GM19239 (cell line): ENCODE results near the gene PREX1.
"Not testable (repeated sequence)": the region's sequence is repeated elsewhere in the genome, so short reads cannot be mapped to it uniquely, and the experiment has no call there.

Experiments
- DNase-seq: peaks from one replicate; pipeline ENCODE4 v3.0.0; 2011; ENCODE audit warnings: low spot score; ENCODE audit not compliant: insufficient read length
- FAIRE-seq: peaks from 2 replicates; lab custom pipeline; 2011; peaks lifted over from hg19 to GRCh38; lab: Jason Lieb, UNC

Gene PREX1

DNA sequence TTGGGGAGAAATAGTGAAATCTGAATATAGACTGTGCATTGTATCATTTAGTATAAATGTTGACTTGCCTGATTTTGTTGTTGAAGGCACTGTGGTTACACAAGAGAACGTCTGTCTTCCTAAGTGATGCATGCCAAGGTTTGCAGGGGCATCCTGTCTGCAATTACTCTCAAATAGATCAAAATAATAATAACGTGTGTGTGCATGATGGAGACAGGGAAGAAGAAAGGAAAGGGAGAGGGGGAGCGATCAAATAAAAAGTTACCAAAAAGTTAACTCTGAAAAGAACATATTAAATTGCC is 14.4 kb downstream of the PREX1 start:
- FAIRE-seq (no peak), DNase-seq (no peak)

DNA sequence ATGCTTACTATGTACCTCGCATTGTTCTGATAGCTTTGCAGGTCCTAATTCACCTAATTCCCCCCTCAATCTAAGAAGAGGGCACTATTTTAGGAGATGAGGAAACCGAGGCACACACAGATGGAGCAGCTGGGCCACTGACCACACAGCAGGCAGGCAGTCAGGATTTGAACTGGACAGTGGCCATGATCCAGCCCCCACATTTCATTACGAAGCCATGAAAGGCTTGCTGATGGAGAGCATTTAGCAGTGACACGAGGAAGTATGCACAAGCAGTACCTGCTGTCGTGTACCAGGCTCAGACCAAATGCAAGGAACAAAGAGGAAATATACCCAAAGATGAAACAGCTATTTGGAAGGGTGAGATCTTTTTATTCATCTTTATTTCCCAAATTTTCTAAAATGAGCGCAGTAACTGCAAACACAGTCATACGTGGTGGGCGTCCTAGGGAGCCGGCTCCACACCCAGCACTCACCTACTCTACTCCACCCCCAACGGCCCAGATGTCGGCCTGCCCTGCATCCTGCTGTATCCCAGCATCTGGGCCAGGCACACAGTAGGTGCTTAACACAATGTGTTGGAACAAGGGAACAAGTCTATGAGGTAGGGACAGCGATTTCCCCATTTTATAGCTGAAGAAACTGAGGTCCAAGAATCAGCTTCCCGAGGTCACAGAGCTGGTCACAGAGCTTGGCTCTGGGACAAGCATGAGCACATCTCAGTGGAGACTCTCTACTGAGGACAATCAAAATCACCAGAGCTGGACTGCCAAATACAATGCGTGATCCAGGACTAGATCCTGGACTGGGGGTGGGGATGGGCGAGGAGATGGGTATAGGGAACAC is 15.0 kb downstream of the PREX1 start:
- DNase-seq, result no peak
- FAIRE-seq, result no peak

DNA sequence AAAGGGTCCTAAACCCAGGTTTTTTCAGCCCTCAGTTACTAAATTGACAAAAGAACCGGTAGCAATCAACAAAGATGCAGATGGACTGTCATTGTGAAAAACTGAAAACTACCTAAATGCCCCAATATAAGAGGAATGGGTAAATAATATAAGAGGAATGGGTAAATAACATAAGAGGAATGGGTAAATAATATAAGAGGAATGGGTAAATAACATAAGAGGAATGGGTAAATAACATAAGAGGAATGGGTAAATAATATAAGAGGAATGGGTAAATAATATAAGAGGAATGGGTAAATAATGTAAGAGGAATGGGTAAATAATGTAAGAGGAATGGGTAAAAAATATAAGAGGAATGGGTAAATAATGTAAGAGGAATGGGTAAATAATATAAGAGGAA is 15.7 kb downstream of the PREX1 start:
- not testable (repeated sequence) for DNase-seq, FAIRE-seq

DNA sequence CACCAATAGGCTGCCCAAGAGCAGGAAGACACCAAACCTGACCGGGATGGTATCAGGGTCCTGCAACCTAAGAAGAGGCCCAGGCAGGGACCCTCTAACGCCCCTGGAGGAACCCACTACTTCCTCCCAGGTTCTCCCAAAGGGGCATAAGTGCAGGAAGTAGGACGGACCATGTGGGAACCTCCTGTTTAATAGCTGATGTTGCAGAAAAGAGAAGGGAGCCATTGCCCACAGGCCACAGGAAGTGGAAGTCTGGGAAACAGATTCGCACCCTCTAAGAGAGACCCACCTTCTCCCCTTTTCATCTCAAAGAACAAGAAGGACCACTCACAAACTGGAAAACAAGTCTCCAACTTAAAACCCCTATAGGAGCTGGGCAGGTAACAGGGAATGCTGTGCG is 18.1 kb downstream of the PREX1 start:
- DNase-seq (no peak), FAIRE-seq (no peak)

DNA sequence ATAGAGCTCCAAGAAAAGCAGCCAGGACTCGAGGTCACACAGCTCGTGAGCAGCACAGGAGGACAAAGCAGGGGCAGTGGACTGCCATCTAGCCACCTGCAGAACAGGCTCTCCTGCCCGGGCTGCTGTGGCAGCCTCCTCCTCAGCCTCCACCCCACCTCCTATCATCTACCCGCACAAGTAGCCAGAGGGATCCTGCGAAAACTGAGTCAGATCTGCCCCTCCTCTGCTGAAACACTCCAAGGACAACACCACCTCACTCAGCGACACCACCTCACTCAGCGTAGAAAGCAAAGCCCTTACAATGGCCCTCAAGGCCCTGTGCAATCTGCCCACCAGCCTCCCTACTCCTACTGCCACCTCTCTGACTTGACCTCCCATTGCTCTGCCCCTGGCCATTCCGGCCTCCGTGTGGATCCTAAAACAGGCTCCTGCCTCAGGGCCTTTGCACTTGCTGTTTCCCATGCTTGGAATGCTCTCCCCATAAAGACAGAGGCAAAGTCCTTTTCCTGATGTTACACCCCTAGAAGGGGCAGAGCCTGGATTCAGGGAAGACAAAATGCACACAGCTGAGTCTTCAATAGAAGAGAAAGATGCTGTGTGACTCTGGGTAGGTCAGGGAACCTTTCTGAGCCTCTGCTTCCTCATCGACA is 19.3 kb downstream of the PREX1 start:
- FAIRE-seq, result no peak

GRCh38 chr20:48807586-48808381 is 20.0 kb downstream of the PREX1 start:
- no peak for FAIRE-seq
- no peak for DNase-seq

More for the DNA sequence above, 19.3 kb downstream of the PREX1 start:
- no peak for DNase-seq

DNA sequence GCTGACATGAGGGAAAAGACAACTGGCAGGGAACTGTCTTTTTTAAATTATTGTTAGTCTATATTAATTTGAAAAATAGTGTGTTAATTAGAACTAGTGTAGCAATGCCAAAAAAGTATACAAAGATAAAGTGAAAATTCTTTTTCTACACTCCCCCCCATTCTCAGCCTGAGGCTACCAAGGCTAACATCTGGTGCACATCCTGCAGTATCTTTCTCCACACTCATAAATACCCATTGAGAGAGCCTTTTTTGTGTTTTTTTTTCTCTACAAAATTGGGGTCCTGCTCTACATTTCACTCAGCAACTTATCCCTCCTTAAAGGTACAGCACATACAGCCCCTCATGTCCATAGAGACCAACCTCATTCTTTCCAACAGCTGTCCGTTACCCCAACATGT is 20.7 kb downstream of the PREX1 start:
- no peak for DNase-seq
- FAIRE-seq, result no peak

DNA sequence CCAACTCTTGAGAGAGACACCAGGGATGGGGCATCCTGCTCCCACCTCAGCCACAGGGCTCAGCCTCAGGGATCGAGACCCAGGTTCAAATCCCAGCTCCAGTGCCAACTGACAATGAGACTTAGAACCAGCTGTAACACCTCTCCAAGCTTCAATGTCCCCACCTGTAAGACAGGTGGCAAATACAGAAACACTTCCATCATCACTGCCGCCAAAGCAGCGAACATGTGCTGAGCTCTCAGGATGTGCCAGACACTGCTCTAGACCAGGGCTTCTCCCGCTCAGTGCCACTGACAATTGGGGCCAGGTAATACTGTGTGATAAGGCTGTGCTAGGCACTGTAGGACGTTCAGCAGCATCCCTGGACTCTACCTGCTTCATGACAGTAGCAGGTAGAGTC is 22.1 kb downstream of the PREX1 start:
- FAIRE-seq, result no peak

DNA sequence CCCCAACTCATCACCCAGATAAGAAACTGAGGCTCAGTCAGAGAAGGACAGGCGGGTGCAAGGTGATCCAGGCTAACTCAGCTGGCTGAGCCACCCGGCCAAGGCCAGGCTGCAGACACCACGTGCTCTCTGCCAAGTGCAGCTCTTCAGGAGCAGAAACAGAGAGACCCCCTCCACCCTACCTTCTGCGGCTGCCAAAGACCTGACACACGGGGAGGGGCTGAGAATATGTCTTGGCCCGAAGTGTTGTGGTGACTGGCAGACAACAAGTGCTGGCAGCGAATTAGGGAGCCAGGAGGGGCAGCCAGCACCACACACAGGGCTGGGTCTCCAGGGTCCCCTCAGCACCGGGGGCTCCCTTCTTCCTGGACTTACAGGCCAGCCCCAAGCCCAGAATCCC is 22.5 kb downstream of the PREX1 start:
- FAIRE-seq (no peak), DNase-seq (no peak)

More for the DNA sequence above, 22.1 kb downstream of the PREX1 start:
- DNase-seq, result no peak

DNA sequence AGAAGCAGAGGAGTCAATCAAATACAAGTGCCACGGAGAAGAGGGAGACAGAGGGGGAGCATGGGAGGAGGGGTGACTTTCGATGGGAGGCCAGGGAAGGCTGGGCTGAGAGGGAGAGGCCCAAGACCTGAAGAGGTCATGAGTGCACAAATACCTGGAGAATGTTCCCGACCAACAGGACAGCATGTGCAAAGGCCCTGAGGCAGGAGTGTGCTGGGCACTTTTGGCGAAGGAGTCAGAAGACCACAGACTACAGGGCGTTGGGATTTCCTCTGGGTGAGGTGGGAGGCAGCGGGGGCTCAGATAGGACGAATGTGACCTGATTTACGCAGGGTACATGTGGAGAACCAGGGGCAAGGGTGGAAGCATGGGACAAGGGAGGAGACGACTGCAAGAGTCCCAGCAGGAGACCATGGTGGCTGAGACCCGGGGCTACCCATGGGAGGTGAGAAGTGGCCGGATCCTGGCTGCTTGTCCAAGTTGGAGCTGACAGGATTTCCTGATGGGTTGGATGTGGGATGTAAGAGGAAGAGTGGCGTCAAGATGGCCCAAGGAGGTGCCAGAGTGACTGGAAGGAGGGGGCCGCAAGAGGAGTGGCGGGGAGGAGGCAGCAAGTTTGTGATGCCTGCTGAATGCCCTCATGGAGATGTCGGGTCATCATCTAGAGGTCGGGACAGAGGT is 23.4 kb downstream of the PREX1 start:
- DNase-seq, result no peak
- no peak for FAIRE-seq

DNA sequence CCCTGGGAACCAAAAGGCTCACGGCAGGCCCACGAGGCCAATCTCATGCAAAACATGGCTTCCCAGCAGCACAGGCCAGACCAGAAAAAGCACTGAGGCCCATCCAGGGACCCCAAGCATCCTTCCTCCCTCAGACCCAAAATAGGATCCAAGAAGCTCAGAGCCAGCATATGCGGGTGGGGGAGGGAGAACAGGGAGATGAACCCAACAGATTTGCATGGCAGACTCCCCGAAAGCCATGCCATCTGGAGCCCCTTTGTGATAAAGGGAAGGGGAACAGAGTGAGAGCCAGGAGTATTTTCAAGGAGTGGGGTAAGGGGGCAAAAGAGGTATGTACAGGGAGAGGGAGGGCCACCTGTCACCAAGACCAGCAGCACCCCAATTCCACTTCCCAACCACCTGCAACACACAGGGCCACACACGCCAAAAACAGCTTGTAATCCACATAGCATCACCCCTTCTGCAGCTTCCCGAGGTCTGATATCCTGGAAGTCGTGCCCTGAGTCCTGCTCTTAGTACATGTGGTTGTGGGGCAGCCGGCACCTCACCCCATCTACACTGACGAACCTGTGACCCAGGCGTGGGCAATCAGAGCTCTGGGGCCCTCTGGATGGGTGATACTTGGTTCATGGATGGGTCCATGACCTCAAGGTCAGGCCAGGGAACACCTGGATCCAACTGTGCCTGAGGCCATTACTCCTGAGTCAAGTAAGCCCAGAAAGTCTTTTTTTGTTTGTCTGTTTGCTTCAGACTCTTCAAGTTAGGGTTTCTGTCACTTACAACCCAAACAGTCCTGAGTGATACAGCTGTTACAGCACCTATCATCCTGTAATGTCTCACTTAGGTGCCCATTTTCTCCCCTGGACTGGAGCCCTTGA is 24.4 kb downstream of the PREX1 start:
- no peak for FAIRE-seq
- DNase-seq, result no peak

- FAIRE-seq, result no peak
Measured at GRCh38 chr20:48802647-48803046, 25.2 kb downstream of the PREX1 start.

GRCh38 chr20:48802216-48802615 is 25.6 kb downstream of the PREX1 start:
- FAIRE-seq (no peak), DNase-seq (no peak)

More at GRCh38 chr20:48802647-48803046, 25.2 kb downstream of the PREX1 start:
- no peak for DNase-seq

DNA sequence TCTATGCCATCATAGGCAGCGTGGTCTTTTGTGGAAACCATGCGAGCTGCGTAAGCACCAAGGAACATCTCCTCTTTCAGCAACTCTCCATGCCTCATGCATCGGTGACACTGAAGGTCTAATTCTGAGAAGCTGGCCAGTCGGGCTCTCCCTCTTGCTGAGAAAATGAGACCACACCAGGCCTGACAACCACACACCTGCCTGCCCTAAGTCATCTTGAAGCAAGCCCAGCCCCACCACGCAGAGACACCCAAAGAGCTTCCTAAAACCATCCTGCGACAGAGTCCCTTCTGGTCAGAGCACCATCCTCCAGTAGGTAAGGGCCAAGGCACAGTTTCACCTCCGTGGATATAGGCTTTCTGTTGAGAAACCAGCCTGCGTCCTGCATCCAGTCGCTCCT is 26.6 kb downstream of the PREX1 start:
- no peak for FAIRE-seq
- no peak for DNase-seq

DNA sequence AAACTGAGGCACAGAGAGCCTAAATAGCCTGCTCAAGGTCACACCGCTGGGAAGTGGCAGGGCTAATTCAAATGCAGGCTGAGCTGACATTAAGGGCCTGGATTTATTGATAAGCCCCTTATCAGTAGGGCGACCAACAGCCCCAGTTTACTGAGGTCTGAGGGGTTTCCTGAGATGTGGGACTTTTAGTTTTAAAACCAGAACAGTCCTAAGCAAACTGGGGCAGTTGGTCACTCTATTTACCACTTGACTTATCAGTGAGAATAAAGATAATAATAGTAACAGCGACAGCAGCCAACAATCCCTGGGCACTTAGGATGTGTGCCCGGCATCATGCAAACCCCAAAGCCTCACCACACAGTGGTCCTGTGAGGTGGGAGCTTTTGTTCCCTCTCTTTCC is 27.6 kb downstream of the PREX1 start:
- no peak for DNase-seq
- no peak for FAIRE-seq

DNA sequence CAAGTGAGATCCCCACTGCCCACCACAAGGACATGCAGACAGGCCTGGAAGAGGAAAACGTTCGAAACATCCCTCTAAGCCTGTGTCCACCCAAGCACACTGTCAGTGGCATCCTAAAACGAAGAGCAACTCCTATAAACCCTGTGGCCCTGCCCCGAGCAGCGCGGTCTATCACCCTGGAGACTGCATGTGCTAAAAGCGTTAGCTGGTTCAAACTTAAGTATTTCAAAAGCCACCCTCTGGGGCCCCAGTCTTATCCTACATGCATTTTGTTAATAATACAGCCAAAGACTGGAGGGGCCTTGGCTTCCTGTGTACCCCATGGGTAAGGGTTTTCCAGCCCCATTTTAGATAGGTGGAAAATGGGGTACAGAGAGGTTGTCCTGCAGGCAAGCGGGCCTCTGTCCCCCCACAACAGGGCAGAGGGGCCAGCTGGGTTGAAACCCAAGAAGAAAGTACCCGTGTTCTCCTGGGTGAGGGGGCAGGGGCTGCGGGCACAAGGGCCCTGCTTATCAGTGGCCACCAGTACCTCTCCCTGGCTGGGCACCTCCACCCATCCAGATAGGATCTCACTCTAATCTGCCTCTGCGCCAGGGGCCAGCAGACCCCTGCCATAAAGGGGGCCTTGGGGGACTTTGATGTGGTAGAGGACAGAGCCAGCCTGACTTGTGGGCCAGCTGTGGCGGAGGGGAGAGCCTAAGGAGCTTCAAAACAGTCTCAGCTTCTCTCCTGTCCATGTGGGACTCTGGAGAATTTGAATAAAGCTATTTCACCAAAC is 28.3 kb downstream of the PREX1 start:
- FAIRE-seq, result no peak
- DNase-seq, result no peak

DNA sequence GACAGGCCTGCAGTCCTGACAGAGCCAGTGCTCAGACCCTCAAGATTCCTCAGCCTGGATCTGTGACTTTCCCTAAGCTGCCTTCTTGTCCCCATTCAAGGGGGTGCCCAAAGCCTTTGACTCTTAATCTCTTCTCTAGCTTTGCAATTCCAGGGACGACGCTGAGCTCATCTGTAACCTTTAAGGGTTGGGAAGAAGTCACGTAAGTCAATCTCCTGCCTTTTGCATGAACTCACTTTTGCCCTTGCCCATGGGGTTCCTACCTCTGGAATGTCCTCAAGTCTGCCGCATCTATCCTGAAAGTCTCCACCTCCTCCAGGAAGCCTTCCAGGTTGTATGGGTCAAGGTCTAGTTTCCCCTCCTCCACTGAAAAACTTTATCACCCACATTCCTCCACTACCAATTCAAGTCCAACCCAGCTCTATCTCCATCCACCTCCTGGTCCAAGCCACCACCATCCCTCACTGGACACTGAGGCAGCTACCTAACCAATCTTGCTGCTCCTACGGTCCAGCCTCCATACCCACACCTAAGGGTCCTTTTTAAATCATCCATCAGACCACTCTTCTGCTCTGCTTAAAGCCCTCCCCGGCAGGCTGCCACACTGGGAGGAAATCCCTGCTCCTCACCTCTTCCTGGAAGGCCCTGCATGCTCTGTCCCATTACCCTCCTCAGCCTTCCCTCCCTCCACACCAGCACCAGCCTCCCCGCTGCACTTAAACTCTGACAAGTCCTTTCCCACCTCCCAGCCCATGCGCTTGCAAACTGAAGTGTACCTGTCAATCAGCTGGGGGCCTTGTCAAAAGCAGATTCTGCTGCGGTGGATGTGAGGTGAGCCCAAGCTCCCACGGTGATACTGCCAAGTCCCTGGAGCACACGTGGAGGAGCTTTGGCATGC is 29.7 kb downstream of the PREX1 start:
- DNase-seq (no peak), FAIRE-seq (no peak)

DNA sequence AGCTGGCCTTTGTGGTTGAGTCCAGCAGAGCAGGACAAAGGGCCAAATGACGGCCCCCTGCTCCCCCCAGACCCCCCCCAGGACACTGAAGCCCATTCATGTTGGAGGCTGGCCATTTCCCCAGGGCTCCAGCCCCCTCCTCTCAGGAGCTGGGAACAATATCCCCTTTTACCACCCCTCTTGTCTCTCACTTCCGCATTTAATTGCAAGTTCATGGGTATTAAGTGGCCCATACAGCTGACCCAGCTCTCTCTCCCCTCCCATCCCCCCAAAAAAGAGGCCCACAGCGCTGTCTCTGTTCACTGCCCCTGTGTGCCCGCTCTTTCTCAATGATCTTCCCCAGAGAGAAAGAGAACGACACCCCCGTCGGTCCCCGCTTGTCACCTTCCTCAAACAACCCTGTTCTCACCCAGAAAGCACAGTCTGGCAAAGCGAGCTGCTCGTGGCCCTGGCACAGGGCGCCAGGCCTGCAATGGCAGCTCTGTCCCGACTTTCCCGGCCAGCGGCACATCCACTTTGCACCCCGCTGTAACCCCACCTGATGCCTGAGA is 30.4 kb downstream of the PREX1 start:
- FAIRE-seq (no peak), DNase-seq (no peak)
